MV-4-11 (cell line): Measurements from ENCODE around the gene RASGRP2.
A peak's percentile ranks its signal among the peaks of the same experiment; 100 is the strongest.
"Not testable (repeated sequence)": the region's sequence is repeated elsewhere in the genome, so short reads cannot be mapped to it uniquely, and the experiment has no call there.

ENCODE experiments used
- DNase-seq: peaks from one replicate; lab custom pipeline; 2025; lab: John Stamatoyannopoulos, UW

RASGRP2 gene

GRCh38 chr11:64718084-64718779 lies 25.7 kb downstream of the RASGRP2 start:
- no peak for DNase-seq

DNA sequence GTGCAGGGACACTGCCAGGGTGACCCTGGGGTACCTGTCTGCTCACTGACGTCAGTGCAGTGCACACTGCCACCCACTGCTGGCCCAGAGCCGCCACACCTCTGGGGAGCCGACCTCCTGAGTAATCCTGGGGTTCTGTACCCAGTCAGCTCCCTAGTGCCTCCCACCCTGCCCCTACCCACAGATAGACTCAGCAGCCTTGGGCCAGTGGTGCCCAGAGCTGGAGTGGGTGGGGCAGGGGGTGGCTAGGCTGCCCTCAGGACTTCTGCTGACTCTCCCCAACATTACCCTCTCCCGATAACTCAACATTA lies 26.7 kb downstream of the RASGRP2 start:
- DNase-seq, result no peak

- no peak for DNase-seq
Measured at GRCh38 chr11:64716473-64717267, 27.3 kb downstream of the RASGRP2 start.

GRCh38 chr11:64715756-64716472 lies 28.0 kb downstream of the RASGRP2 start:
- no peak for DNase-seq

- DNase-seq, result no peak
Measured at GRCh38 chr11:64715110-64715509, 28.8 kb downstream of the RASGRP2 start.

- no peak for DNase-seq
Measured at GRCh38 chr11:64714666-64715065, 29.3 kb downstream of the RASGRP2 start.

DNA sequence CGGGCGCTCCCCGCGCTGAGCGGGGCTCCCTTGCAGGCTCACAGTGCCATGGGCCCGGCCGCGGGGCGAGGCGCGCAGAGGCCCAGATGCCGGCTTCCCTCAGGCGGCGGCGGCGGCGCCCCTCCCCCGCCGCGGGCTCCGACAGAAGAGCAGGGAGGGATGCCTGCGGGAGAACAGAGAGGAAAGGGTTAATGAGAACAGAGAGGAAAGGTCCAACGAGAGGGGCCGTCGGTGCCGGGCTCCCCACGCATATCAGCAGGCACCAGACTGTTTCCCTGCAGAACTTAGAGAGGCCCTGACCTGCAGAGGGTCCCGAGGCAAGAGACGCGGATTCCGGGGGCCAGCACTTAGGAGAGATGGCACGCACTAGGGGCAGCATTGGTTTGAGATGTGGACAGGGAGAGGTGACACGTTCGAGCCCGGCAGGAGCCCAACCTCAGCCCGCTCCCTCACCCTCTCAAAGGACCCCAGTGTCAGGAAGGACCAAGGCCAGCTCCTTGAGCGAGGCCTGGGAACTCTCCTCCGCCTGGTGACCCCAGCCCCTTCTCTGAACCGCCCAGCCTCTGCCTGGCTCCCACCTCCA lies 30.1 kb downstream of the RASGRP2 start:
- no peak for DNase-seq

GRCh38 chr11:64713016-64713707 lies 30.8 kb downstream of the RASGRP2 start:
- no peak for DNase-seq

DNA sequence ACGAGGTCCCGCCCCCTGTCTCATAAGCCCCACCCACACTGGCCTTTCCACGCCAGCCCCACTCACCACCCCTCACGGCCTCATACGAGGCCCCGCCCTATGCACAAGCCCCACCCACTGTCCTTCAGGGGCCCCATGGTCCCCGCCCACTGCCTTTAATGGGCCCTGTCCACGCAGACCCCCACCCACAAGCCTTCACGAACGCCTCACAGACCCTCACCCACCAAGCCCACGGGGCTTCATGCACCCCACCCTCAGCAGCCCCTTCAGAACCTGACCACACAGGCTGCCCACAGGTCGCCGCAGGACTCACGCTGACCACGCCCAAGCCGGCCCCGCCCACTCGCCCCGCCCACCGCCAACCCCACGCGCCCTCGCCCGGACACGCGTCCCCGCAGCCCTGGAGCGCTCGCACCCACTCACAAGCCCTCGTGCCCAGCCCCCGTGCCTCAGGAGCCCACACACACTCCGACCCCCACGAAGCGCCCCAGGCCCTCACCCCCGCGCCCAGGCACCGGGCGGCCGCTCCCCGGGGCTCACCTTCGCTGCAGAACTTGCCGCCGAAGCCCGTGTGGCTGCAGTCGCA lies 31.4 kb downstream of the RASGRP2 start:
- no peak for DNase-seq

- no peak for DNase-seq
Measured at GRCh38 chr11:64711956-64712362, 32.0 kb downstream of the RASGRP2 start.

GRCh38 chr11:64711138-64711955 lies 32.6 kb downstream of the RASGRP2 start:
- DNase-seq, result no peak

- DNase-seq, result peak; percentile 49
Measured at GRCh38 chr11:64710418-64711137, 33.4 kb downstream of the RASGRP2 start.

DNA sequence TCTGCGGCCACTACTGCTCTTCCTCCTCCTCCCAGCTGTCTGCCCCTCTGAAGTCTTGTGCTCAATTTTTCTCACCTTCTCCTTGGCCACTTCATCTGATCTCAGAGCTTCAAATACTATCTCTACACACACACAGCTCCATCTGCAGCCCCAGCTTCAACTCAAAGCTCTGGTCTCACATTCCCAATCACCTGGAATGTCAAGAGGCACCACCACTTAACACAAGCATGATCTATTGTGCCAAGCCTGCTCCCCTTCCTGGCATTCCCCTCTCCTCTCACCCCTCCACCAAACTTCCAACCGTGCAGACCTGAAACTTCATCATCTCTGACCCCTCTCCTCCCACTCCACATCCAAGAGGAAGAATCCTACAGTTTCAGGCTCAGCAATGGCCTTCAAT lies 38.4 kb downstream of the RASGRP2 start:
- no peak for DNase-seq

DNA sequence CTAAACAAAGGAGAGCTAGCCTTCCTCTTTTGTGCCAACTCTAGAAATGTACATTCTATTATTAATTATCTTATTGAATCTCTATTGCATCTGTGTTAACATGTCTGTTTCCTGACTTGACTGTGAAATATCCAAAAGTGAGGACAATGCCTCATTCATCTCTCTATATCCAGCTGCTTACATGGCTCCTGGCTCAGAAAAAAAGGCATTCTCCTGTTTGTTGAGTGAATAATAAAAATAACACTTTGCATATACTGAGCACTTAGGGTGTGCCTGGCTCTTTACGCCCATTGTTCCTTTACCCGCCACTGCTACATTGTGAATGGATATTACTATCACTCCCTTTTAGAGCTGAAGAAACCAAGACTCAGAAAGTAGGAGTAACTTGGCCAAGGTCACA lies 40.9 kb downstream of the RASGRP2 start:
- DNase-seq, result no peak

- not testable (repeated sequence) for DNase-seq
Measured at GRCh38 chr11:64701956-64702355, 42.0 kb downstream of the RASGRP2 start.

DNA sequence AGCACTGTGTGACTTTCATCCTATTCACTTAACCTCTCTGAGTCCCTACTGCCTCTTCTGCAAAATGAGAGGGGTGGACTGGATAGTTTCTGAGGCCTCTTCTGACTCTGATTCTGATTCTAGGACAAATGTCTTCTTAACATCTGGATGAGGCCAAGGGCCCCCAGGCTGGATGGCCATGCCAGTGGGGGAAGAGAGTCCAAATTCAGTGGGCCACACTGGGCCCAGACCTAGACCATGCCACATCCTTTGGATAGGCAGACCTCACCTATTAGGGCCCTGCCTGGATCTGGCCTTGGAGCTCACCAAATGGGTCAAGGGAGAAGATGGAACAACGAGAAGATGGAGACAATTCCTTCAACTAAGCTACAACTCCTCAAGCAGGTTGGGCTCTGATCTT lies 45.5 kb downstream of the RASGRP2 start:
- no peak for DNase-seq

DNA sequence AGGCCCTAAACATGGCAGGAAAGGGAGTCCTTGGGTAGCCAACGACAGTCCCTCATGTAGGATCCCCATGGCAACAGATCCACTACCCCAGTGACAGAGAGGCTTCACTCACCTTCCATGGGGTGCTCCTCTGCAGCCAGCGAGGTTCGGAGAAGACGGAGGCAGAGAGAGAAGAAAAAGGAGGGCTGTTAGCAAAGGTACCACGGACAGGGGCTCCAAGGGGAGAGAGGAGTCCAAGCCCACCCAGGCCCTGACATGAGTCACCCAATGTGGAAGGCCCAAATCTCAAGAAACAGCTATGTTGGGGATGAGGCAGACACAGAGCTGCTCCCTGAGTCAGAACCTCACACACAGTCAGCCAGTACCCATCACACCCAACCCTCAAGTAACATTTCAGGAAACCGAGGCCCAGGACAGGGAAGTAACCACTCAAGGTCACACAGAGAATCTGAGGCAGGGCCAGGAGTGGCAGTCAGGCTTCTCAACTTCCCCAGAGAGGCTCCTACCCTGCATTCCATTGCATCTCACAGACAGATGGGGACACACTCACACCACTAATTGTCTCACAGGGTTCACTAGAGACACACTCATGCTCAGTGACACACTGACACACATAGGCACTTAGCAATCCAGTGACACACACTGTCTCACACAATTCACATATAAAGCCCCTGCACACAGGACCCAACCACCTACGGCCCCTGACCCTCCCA lies 46.1 kb downstream of the RASGRP2 start:
- DNase-seq, result no peak

DNA sequence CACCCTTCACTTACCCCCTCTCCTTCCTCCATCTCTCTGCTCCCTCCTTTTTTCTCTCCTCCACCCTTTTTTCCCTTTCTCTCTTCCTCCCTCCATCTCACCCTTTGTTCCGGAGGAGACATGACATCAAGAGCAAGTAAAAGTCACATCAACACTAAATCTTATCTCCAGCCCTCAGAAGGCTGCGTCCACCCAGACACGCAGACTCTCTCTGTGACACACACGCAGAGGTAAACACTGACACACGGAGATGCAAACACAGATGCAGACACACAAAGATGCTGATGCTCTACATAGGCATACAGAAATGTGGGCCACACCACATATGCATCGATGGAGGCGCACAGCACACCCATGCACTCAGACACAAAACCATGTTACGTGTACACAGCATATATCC lies 47.9 kb downstream of the RASGRP2 start:
- no peak for DNase-seq

- no peak for DNase-seq
Measured at GRCh38 chr11:64695548-64695947, 48.4 kb downstream of the RASGRP2 start.
